KMS-11 (cell line): ENCODE data around the gene MSANTD2.

ENCODE experiments used
- H2AFZ ChIP-seq: fragments of 200-600 bp; sonication (generic); 2 replicates; pipeline ENCODE4 v1.6.1; 2016; ENCODE audit warnings: antibody characterized with exemption, mixed run types, low read depth
- H3K27ac ChIP-seq: fragments of 200-600 bp; sonication (generic); 2 replicates; pipeline ENCODE4 v1.6.1; 2016; ENCODE audit warnings: mild to moderate bottlenecking, mixed run types
- H3K27me3 ChIP-seq: fragments of 200-600 bp; sonication (generic); 2 replicates; pipeline ENCODE4 v1.6.1; 2017; ENCODE audit warnings: mild to moderate bottlenecking, low read depth, mixed run types, moderate library complexity; ENCODE audit not compliant: insufficient read depth
- H3K36me3 ChIP-seq: fragments of 200-600 bp; sonication (generic); 2 replicates; pipeline ENCODE4 v1.6.1; 2017; ENCODE audit warnings: mild to moderate bottlenecking, mixed run types; ENCODE audit not compliant: insufficient read depth
- H3K4me1 ChIP-seq: fragments of 200-600 bp; sonication (generic); 2 replicates; pipeline ENCODE4 v1.6.1; 2016; ENCODE audit warnings: mild to moderate bottlenecking, low read depth, mixed run types; ENCODE audit not compliant: poor library complexity, severe bottlenecking
- H3K4me2 ChIP-seq: fragments of 200-600 bp; sonication (generic); 2 replicates; pipeline ENCODE4 v1.7.0; 2016; ENCODE audit warnings: mild to moderate bottlenecking, mixed run types
- H3K4me3 ChIP-seq: fragments of 200-600 bp; sonication (generic); IDR thresholded peaks from 2 replicates; pipeline ENCODE4 v1.6.1; 2017; ENCODE audit warnings: low read depth, low read length, mixed read lengths; ENCODE audit not compliant: insufficient read depth
- H3K79me2 ChIP-seq: fragments of 200-600 bp; sonication (generic); 2 replicates; pipeline ENCODE4 v1.6.1; 2016; ENCODE audit warnings: low read depth, mixed run types; ENCODE audit not compliant: insufficient read depth
- H3K9ac ChIP-seq: fragments of 200-600 bp; sonication (generic); 2 replicates; pipeline ENCODE4 v1.6.1; 2016; ENCODE audit warnings: mild to moderate bottlenecking, mixed run types
- H4K20me1 ChIP-seq: fragments of 200-600 bp; sonication (generic); 2 replicates; pipeline ENCODE4 v1.6.1; 2016; ENCODE audit warnings: mild to moderate bottlenecking, mixed run types; ENCODE audit not compliant: insufficient read depth
- CTCF ChIP-seq: fragments of 200-600 bp; sonication (generic); conservative IDR thresholded peaks from 2 replicates; pipeline ENCODE4 v1.6.1; 2017; ENCODE audit warnings: low read depth, mild to moderate bottlenecking, antibody characterized with exemption, low read length, moderate library complexity, mixed read lengths

Gene MSANTD2

GRCh38 chr11:124719534-124719933 is 80.7 kb downstream of the MSANTD2 start:
- H3K27me3 ChIP-seq: no peaks in the 10 kb centered on the region

GRCh38 chr11:124718801-124719200 is 81.4 kb downstream of the MSANTD2 start:
- Histone ChIP-seq H3K36me3 (no peaks in the 10 kb centered on the region), H3K4me3 (no peak overlapping the region), H3K27ac (no peak overlapping the region), H2AFZ (no peak overlapping the region), H4K20me1 (no peaks in the 10 kb centered on the region), H3K79me2 (no peaks in the 10 kb centered on the region), H3K4me1 (no peaks in the 10 kb centered on the region), H3K4me2 (no peak overlapping the region), H3K9ac (no peak overlapping the region), H3K27me3 (no peaks in the 10 kb centered on the region)
- no peak for TF ChIP-seq CTCF

More at GRCh38 chr11:124719534-124719933, 80.7 kb downstream of the MSANTD2 start:
- no peak overlapping the region for H3K9ac ChIP-seq
- no peak overlapping the region for H3K4me2 ChIP-seq
- H2AFZ ChIP-seq: no peak overlapping the region
- no peak overlapping the region for H3K4me3 ChIP-seq
- H3K4me1 ChIP-seq: no peaks in the 10 kb centered on the region
- H3K79me2 ChIP-seq: no peaks in the 10 kb centered on the region
- H3K36me3 ChIP-seq: no peaks in the 10 kb centered on the region
- H3K27ac ChIP-seq: no peak overlapping the region
- TF ChIP-seq CTCF: no peak
- no peaks in the 10 kb centered on the region for H4K20me1 ChIP-seq

- Histone ChIP-seq H3K4me3 (no peak overlapping the region), H4K20me1 (no peaks in the 10 kb centered on the region)
These were observed 82.2 kb downstream of the MSANTD2 start for GRCh38 chr11:124717786-124718651.

GRCh38 chr11:124717421-124717785 is 82.8 kb downstream of the MSANTD2 start:
- no peak for TF ChIP-seq CTCF

More at GRCh38 chr11:124717786-124718651, 82.2 kb downstream of the MSANTD2 start:
- H3K27ac ChIP-seq: no peak overlapping the region
- H3K36me3 ChIP-seq: no peaks in the 10 kb centered on the region
- no peaks in the 10 kb centered on the region for H3K27me3 ChIP-seq
- H3K4me2 ChIP-seq: no peak overlapping the region
- no peak overlapping the region for H2AFZ ChIP-seq
- no peaks in the 10 kb centered on the region for H3K79me2 ChIP-seq
- no peak overlapping the region for H3K9ac ChIP-seq
- no peaks in the 10 kb centered on the region for H3K4me1 ChIP-seq
- TF ChIP-seq CTCF: no peak

More at GRCh38 chr11:124717421-124717785, 82.8 kb downstream of the MSANTD2 start:
- Histone ChIP-seq H3K4me3 (no peak overlapping the region), H3K27me3 (no peaks in the 10 kb centered on the region), H3K36me3 (no peaks in the 10 kb centered on the region), H4K20me1 (no peaks in the 10 kb centered on the region), H3K27ac (no peak overlapping the region), H2AFZ (no peak overlapping the region), H3K9ac (no peak overlapping the region), H3K4me2 (no peak overlapping the region), H3K79me2 (no peaks in the 10 kb centered on the region), H3K4me1 (no peaks in the 10 kb centered on the region)
